ENCODE measurements around the gene CBX3.
"Not testable (repeated sequence)": the region's sequence is repeated elsewhere in the genome, so short reads cannot be mapped to it uniquely, and the experiment has no call there.

CBX3 gene

GRCh38 chr7:26171601-26172000, 29.9 kb upstream of the CBX3 start:
- DNase-seq: no peak

GRCh38 chr7:26172048-26172447, 29.5 kb upstream of the CBX3 start:
- no peak for DNase-seq

GRCh38 chr7:26175903-26176302, 25.6 kb upstream of the CBX3 start:
- DNase-seq: not testable (repeated sequence)

GRCh38 chr7:26176696-26177095, 24.8 kb upstream of the CBX3 start:
- DNase-seq: not testable (repeated sequence)

- not testable (repeated sequence) for DNase-seq
Measured at GRCh38 chr7:26177269-26177668, 24.3 kb upstream of the CBX3 start.

GRCh38 chr7:26178272-26178960, 23.1 kb upstream of the CBX3 start:
- DNase-seq: no peak

- DNase-seq: no peak
Measured at GRCh38 chr7:26179422-26179821, 22.1 kb upstream of the CBX3 start.

- DNase-seq: no peak
Measured at GRCh38 chr7:26179826-26180497, 21.6 kb upstream of the CBX3 start.

- no peak for DNase-seq
Measured at GRCh38 chr7:26180792-26181198, 20.8 kb upstream of the CBX3 start.

- no peak for DNase-seq
Measured at GRCh38 chr7:26181474-26182227, 19.9 kb upstream of the CBX3 start.

GRCh38 chr7:26182283-26182682, 19.3 kb upstream of the CBX3 start:
- no peak for DNase-seq

- DNase-seq: no peak
Measured at GRCh38 chr7:26182706-26183105, 18.8 kb upstream of the CBX3 start.

- no peak for DNase-seq
Measured at GRCh38 chr7:26183545-26184280, 17.8 kb upstream of the CBX3 start.

- DNase-seq: not testable (repeated sequence)
Measured at GRCh38 chr7:26184281-26185101, 17.1 kb upstream of the CBX3 start.

- DNase-seq: no peak
Measured at GRCh38 chr7:26185131-26185843, 16.3 kb upstream of the CBX3 start.

GRCh38 chr7:26185844-26186180, 15.7 kb upstream of the CBX3 start:
- no peak for DNase-seq

GRCh38 chr7:26186364-26187311, 14.9 kb upstream of the CBX3 start:
- DNase-seq: no peak

- DNase-seq: peak; percentile 76
Measured at GRCh38 chr7:26187380-26188205, 14.0 kb upstream of the CBX3 start.

GRCh38 chr7:26188206-26188956, 13.2 kb upstream of the CBX3 start:
- DNase-seq: peak; percentile 70

Data from activated CD8-positive, alpha-beta memory T cell treated with anti-CD3 and anti-CD28 coated beads, Interleukin-2, amount 50 U/mL, for 48 hours (primary cell).